Measurements from ENCODE around the gene PPP2R2C.

PPP2R2C gene

GRCh38 chr4:6472387-6473263 is at the start of gene PPP2R2C:
Gene PPP2R2C, minus strand, starts transcription at chr4:6472614. Its CDS starts 385 bp downstream, at chr4:6472229.
- no peak for DNase-seq

- no peak for DNase-seq
Observed at GRCh38 chr4:6520978-6521377, 48.6 kb upstream of the PPP2R2C start.

GRCh38 chr4:6520051-6520636 is 47.7 kb upstream of the PPP2R2C start:
- DNase-seq, result no peak

- no peak for DNase-seq
Observed at GRCh38 chr4:6517171-6517570, 44.8 kb upstream of the PPP2R2C start.

- DNase-seq, result no peak
Observed at GRCh38 chr4:6516762-6517161, 44.3 kb upstream of the PPP2R2C start.

- no peak for DNase-seq
Observed at GRCh38 chr4:6516281-6516680, 43.9 kb upstream of the PPP2R2C start.

- DNase-seq, result no peak
Observed at GRCh38 chr4:6513678-6514077, 41.3 kb upstream of the PPP2R2C start.

- no peak for DNase-seq
Observed at GRCh38 chr4:6509587-6509986, 37.2 kb upstream of the PPP2R2C start.

GRCh38 chr4:6507345-6507744 is 34.9 kb upstream of the PPP2R2C start:
- no peak for DNase-seq

- DNase-seq, result no peak
Observed at GRCh38 chr4:6506616-6507140, 34.3 kb upstream of the PPP2R2C start.

- no peak for DNase-seq
Observed at GRCh38 chr4:6504900-6505496, 32.6 kb upstream of the PPP2R2C start.

- DNase-seq, result no peak
Observed at GRCh38 chr4:6502747-6503465, 30.5 kb upstream of the PPP2R2C start.

GRCh38 chr4:6502147-6502546 is 29.7 kb upstream of the PPP2R2C start:
- no peak for DNase-seq

- DNase-seq, result no peak
Observed at GRCh38 chr4:6501171-6501570, 28.8 kb upstream of the PPP2R2C start.

GRCh38 chr4:6500481-6501140 is 28.2 kb upstream of the PPP2R2C start:
- DNase-seq, result no peak

GRCh38 chr4:6499238-6499600 is 26.8 kb upstream of the PPP2R2C start:
- DNase-seq, result no peak

- no peak for DNase-seq
Observed at GRCh38 chr4:6498511-6499237, 26.3 kb upstream of the PPP2R2C start.

- no peak for DNase-seq
Observed at GRCh38 chr4:6497796-6498195, 25.4 kb upstream of the PPP2R2C start.

GRCh38 chr4:6495736-6496135 is 23.3 kb upstream of the PPP2R2C start:
- DNase-seq, result no peak

- no peak for DNase-seq
Observed at GRCh38 chr4:6495296-6495590, 22.8 kb upstream of the PPP2R2C start.

- DNase-seq, result no peak
Observed at GRCh38 chr4:6494431-6495295, 22.2 kb upstream of the PPP2R2C start.
